HepG2 (cell line): ENCODE measurements around the gene NTM. TPM values are rescaled to one million over a fixed set of nuclear protein-coding genes. Genes with fewer than 3 reads are reported as not detected.

Experiments
- PRPF4 ChIP-seq: fragments of 200-400 bp; formaldehyde crosslinking; IDR thresholded peaks from 2 replicates; pipeline ENCODE4 v1.6.1; 2016; ENCODE audit warnings: low read length, low read depth; ENCODE audit not compliant: poor library complexity, severe bottlenecking
- SALL1 ChIP-seq: sonication (generic); formaldehyde crosslinking; IDR thresholded peaks from 2 replicates; pipeline ENCODE4 v1.8.0; 2022; ENCODE audit warnings: mild to moderate bottlenecking, missing genetic modification reagents
- polyA plus RNA-seq, 8 experiments: library from polyadenylated mRNA; depleted of rRNA in 3 of 8; stranded (reverse) in 7 of 8; unstranded in 1 of 8; fragments of >200 nt; fragmentation: Illumina TruSeq in 4 of 8; extraction: Trizol in 4 of 8; gene quantifications; 2 replicates each; pipeline versions ENCODE4 v1.2.1 to v1.2.3, GENCODE V29; 2011 to 2016; ENCODE audit warnings: low read depth in 4 of 8, missing spikeins in 1 of 8, mixed read lengths in 1 of 8; ENCODE audit not compliant: insufficient read depth in 1 of 8
- total RNA-seq, 5 experiments: library from RNA; depleted of rRNA; stranded (reverse); fragments of >200 nt; fragmentation: Illumina TruSeq; extraction: Trizol; gene quantifications; 2 replicates each; pipeline ENCODE4 v1.2.3, GENCODE V29; 2016; ENCODE audit warnings: low read depth in 1 of 5
- TF ChIP-seq, protein P1 (sequence below): sonication (generic); formaldehyde crosslinking; IDR thresholded peaks from 2 replicates; pipeline ENCODE4 v1.9.0; 2021; ENCODE audit warnings: missing genetic modification reagents, borderline replicate concordance
- TF ChIP-seq, protein P2 (sequence below): sonication (generic); formaldehyde crosslinking; IDR thresholded peaks from 2 replicates; pipeline ENCODE4 v1.4.0; 2020; ENCODE audit warnings: missing genetic modification reagents, borderline replicate concordance
- TF ChIP-seq, protein P3 (sequence below): IDR thresholded peaks from 2 replicates; pipeline ENCODE4 v1.6.1; 2016

NTM gene
- total and polyA plus RNA-seq, 2 of the 13 experiments (the other 11 are each of a cell fraction or from before 2014, with no cell fraction given), result not detected

- TF ChIP-seq, protein P1, sequence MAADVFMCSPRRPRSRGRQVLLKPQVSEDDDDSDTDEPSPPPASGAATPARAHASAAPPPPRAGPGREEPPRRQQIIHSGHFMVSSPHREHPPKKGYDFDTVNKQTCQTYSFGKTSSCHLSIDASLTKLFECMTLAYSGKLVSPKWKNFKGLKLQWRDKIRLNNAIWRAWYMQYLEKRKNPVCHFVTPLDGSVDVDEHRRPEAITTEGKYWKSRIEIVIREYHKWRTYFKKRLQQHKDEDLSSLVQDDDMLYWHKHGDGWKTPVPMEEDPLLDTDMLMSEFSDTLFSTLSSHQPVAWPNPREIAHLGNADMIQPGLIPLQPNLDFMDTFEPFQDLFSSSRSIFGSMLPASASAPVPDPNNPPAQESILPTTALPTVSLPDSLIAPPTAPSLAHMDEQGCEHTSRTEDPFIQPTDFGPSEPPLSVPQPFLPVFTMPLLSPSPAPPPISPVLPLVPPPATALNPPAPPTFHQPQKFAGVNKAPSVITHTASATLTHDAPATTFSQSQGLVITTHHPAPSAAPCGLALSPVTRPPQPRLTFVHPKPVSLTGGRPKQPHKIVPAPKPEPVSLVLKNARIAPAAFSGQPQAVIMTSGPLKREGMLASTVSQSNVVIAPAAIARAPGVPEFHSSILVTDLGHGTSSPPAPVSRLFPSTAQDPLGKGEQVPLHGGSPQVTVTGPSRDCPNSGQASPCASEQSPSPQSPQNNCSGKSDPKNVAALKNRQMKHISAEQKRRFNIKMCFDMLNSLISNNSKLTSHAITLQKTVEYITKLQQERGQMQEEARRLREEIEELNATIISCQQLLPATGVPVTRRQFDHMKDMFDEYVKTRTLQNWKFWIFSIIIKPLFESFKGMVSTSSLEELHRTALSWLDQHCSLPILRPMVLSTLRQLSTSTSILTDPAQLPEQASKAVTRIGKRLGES (CRISPR knock-in tag), result no peak
- TF ChIP-seq PRPF4 (no peak), SALL1 (CRISPR knock-in tag) (no peak)
- TF ChIP-seq, protein P2, sequence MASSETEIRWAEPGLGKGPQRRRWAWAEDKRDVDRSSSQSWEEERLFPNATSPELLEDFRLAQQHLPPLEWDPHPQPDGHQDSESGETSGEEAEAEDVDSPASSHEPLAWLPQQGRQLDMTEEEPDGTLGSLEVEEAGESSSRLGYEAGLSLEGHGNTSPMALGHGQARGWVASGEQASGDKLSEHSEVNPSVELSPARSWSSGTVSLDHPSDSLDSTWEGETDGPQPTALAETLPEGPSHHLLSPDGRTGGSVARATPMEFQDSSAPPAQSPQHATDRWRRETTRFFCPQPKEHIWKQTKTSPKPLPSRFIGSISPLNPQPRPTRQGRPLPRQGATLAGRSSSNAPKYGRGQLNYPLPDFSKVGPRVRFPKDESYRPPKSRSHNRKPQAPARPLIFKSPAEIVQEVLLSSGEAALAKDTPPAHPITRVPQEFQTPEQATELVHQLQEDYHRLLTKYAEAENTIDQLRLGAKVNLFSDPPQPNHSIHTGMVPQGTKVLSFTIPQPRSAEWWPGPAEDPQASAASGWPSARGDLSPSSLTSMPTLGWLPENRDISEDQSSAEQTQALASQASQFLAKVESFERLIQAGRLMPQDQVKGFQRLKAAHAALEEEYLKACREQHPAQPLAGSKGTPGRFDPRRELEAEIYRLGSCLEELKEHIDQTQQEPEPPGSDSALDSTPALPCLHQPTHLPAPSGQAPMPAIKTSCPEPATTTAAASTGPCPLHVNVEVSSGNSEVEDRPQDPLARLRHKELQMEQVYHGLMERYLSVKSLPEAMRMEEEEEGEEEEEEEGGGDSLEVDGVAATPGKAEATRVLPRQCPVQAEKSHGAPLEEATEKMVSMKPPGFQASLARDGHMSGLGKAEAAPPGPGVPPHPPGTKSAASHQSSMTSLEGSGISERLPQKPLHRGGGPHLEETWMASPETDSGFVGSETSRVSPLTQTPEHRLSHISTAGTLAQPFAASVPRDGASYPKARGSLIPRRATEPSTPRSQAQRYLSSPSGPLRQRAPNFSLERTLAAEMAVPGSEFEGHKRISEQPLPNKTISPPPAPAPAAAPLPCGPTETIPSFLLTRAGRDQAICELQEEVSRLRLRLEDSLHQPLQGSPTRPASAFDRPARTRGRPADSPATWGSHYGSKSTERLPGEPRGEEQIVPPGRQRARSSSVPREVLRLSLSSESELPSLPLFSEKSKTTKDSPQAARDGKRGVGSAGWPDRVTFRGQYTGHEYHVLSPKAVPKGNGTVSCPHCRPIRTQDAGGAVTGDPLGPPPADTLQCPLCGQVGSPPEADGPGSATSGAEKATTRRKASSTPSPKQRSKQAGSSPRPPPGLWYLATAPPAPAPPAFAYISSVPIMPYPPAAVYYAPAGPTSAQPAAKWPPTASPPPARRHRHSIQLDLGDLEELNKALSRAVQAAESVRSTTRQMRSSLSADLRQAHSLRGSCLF (CRISPR knock-in tag), result no peak
- TF ChIP-seq, protein P3, sequence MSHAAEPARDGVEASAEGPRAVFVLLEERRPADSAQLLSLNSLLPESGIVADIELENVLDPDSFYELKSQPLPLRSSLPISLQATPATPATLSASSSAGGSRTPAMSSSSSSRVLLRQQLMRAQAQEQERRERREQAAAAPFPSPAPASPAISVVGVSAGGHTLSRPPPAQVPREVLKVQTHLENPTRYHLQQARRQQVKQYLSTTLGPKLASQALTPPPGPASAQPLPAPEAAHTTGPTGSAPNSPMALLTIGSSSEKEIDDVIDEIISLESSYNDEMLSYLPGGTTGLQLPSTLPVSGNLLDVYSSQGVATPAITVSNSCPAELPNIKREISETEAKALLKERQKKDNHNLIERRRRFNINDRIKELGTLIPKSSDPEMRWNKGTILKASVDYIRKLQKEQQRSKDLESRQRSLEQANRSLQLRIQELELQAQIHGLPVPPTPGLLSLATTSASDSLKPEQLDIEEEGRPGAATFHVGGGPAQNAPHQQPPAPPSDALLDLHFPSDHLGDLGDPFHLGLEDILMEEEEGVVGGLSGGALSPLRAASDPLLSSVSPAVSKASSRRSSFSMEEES (CRISPR knock-in tag), result no peak
These were observed 284.4 kb downstream of the NTM start (continued) for GRCh38 chr11:131654849-131655248.
